ENCODE data around the gene SLC27A2. TPM values are rescaled to one million over a fixed set of nuclear protein-coding genes. Genes with fewer than 3 reads are reported as not detected.
"Not testable (repeated sequence)": the region's sequence is repeated elsewhere in the genome, so short reads cannot be mapped to it uniquely, and the experiment has no call there.

SLC27A2 gene
- total RNA-seq, 1 experiment from 2014 or later, result 8.1 TPM

DNA sequence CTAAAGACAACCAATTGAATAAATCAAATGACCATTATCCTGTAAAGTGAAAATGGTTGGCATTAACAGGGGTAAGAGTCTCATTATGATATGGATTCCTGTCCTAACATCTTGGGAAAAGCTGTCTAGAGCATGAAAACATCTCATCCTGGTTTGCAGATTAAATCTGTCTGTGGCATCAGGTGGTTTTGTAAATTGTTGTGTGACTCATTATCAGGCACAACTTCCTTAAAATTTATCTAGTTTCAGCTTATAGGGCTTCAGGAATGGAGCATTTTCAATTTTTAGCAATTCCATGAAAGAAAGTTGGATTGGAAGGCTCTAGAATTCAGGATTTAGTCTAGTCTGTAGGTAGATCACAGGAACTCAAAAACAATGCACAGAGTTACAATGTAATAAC, 31.1 kb upstream of the SLC27A2 start:
- H3K9me3 ChIP-seq (ENCODE audit: low read length), result no peaks in the 10 kb centered on the region
- no peaks in the 10 kb centered on the region for H3K79me2 ChIP-seq (ENCODE audit: low read length)
- no peaks in the 10 kb centered on the region for H3K36me3 ChIP-seq (ENCODE audit: low read depth, low read length)
- H3K9me2 ChIP-seq (replicated peaks; ENCODE audit: low read length), result no peaks in the 10 kb centered on the region
- H3F3A ChIP-seq (ENCODE audit: low read length, unreplicated experiment), result no peaks in the 10 kb centered on the region
- ChIA-PET CTCF (interaction anchor here (1.1 kb wide), 1 partner anchor 165 kb away, joined by 8 read pairs; no protein-coding TSS in a partner anchor), POLR2A (ENCODE audit: unreplicated experiment) (no interaction called here)
- H3K27ac ChIP-seq (ENCODE audit: low read length), result no peak overlapping the region
- DNase-seq (no peak), ATAC-seq (no peak)
- H2AFZ ChIP-seq (ENCODE audit: low read length), result no peak overlapping the region
- TF ChIP-seq EZH2 (IDR thresholded peaks at IDR 0.05; ENCODE audit: low read length, unreplicated experiment) (no peak), EZH2phosphoT487 (IDR thresholded peaks at IDR 0.05; ENCODE audit: borderline replicate concordance, low read length) (no peak)
- TF ChIP-seq, protein P1, sequence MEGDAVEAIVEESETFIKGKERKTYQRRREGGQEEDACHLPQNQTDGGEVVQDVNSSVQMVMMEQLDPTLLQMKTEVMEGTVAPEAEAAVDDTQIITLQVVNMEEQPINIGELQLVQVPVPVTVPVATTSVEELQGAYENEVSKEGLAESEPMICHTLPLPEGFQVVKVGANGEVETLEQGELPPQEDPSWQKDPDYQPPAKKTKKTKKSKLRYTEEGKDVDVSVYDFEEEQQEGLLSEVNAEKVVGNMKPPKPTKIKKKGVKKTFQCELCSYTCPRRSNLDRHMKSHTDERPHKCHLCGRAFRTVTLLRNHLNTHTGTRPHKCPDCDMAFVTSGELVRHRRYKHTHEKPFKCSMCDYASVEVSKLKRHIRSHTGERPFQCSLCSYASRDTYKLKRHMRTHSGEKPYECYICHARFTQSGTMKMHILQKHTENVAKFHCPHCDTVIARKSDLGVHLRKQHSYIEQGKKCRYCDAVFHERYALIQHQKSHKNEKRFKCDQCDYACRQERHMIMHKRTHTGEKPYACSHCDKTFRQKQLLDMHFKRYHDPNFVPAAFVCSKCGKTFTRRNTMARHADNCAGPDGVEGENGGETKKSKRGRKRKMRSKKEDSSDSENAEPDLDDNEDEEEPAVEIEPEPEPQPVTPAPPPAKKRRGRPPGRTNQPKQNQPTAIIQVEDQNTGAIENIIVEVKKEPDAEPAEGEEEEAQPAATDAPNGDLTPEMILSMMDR (conservative IDR thresholded peaks at IDR 0.05; ENCODE audit: low read depth, low read length), result no peak
- no peaks in the 10 kb centered on the region for H3K27me3 ChIP-seq (ENCODE audit: low read length)
- H3K4me2 ChIP-seq (ENCODE audit: low read length), result no peak overlapping the region
- H4K20me1 ChIP-seq (ENCODE audit: low read length), result no peaks in the 10 kb centered on the region
- H3K9ac ChIP-seq (ENCODE audit: low read length), result no peak overlapping the region
- intact Hi-C loops (cut with micrococcal nuclease), result no loop called here
- H3K4me1 ChIP-seq (ENCODE audit: insufficient read depth, low read length), result peaks cover 13% of the 10 kb centered on the region; the same call in 1 of the 2 replicates
- no peak overlapping the region for H3K4me3 ChIP-seq (ENCODE audit: low read length)
- BruUV-seq (replicated peaks), result no TSS peak

DNA sequence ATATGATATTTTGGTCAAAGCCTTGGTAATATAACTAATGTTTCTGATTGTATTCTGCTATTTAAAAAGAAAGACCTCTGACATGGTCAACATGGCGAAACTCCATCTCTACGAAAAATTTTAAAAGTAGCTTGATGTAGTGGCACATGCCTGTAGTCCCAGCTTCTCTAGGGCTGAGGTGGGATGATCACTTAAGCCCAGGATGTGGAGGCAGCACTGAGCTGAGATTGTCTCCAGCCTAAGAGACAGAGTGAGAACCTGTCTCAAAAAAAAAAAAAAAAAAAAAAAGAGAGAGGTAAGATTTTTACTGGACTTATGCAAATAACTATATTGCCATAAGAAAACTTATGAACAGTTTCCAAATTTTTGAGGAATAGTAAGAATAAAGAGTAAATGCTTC, 30.5 kb upstream of the SLC27A2 start:
- Histone ChIP-seq H3K27ac (ENCODE audit: low read length) (no peak overlapping the region), H3K4me2 (ENCODE audit: low read length) (no peak overlapping the region), H3K36me3 (ENCODE audit: low read depth, low read length) (no peaks in the 10 kb centered on the region), H4K20me1 (ENCODE audit: low read length) (no peaks in the 10 kb centered on the region), H3K27me3 (ENCODE audit: low read length) (no peaks in the 10 kb centered on the region), H3K79me2 (ENCODE audit: low read length) (no peaks in the 10 kb centered on the region), H3K4me1 (ENCODE audit: insufficient read depth, low read length) (peaks cover 9% of the 10 kb centered on the region; the same call in 1 of the 2 replicates), H3K9ac (ENCODE audit: low read length) (no peak overlapping the region), H3K4me3 (ENCODE audit: low read length) (no peak overlapping the region), H3K9me3 (ENCODE audit: low read length) (no peaks in the 10 kb centered on the region), H2AFZ (ENCODE audit: low read length) (no peak overlapping the region), H3K9me2 (replicated peaks; ENCODE audit: low read length) (no peaks in the 10 kb centered on the region), H3F3A (ENCODE audit: low read length, unreplicated experiment) (no peaks in the 10 kb centered on the region)
- intact Hi-C loops (cut with micrococcal nuclease), result no loop called here
- no peak for DNase-seq
- no TSS peak for BruUV-seq (replicated peaks)
- no peak for ATAC-seq
- POLR2A ChIA-PET (ENCODE audit: unreplicated experiment), result no interaction called here
- CTCF ChIA-PET, result interaction anchor here (0.5 to 1.1 kb wide), 3 partner anchors 35 to 165 kb away, joined by 3 to 8 read pairs (median 5); no protein-coding TSS in a partner anchor
- TF ChIP-seq, protein P1 (conservative IDR thresholded peaks at IDR 0.05; ENCODE audit: low read depth, low read length), result no peak
- TF ChIP-seq EZH2 (IDR thresholded peaks at IDR 0.05; ENCODE audit: low read length, unreplicated experiment) (no peak), EZH2phosphoT487 (IDR thresholded peaks at IDR 0.05; ENCODE audit: borderline replicate concordance, low read length) (no peak)

DNA sequence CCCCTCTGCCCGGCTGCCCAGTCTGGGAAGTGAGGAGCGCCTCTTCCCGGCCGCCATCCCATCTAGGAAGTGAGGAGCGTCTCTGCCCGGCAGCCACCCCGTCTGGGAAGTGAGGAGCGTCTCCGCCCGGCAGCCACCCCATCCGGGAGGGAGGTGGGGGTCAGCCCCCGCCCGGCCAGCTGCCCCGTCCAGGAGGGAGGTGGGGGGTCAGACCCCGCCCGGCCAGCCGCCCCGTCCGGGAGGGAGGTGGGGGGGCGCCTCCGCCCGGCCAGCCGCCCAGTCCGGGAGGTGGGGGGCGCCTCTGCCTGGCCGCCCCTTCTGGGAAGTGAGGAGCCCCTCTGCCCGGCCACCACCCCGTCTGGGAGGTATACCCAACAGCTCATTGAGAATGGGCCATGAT, 23.8 kb upstream of the SLC27A2 start:
- POLR2A ChIA-PET (ENCODE audit: unreplicated experiment); H3F3A ChIP-seq (ENCODE audit: low read length, unreplicated experiment); H3K9me2 ChIP-seq (replicated peaks; ENCODE audit: low read length); H3K4me2 ChIP-seq (ENCODE audit: low read length); H3K9me3 ChIP-seq (ENCODE audit: low read length); H2AFZ ChIP-seq (ENCODE audit: low read length); BruUV-seq (replicated peaks); H3K27me3 ChIP-seq (ENCODE audit: low read length); DNase-seq; ATAC-seq; CTCF ChIA-PET; H4K20me1 ChIP-seq (ENCODE audit: low read length); H3K9ac ChIP-seq (ENCODE audit: low read length); H3K4me1 ChIP-seq (ENCODE audit: insufficient read depth, low read length); H3K27ac ChIP-seq (ENCODE audit: low read length); H3K36me3 ChIP-seq (ENCODE audit: low read depth, low read length); intact Hi-C loops (cut with micrococcal nuclease); H3K4me3 ChIP-seq (ENCODE audit: low read length); H3K79me2 ChIP-seq (ENCODE audit: low read length): not testable (repeated sequence)

Data from PC-3 (cell line).